GM21381 (cell line): ENCODE data around the gene LINGO3.

Source experiments
- ATAC-seq: cut with Tn5 transposase; IDR thresholded peaks from one replicate; pipeline ENCODE4 v1.9.1; 2021; ENCODE audit warnings: mild to moderate bottlenecking, moderate library complexity; ENCODE audit not compliant: unreplicated experiment

Gene LINGO3

DNA sequence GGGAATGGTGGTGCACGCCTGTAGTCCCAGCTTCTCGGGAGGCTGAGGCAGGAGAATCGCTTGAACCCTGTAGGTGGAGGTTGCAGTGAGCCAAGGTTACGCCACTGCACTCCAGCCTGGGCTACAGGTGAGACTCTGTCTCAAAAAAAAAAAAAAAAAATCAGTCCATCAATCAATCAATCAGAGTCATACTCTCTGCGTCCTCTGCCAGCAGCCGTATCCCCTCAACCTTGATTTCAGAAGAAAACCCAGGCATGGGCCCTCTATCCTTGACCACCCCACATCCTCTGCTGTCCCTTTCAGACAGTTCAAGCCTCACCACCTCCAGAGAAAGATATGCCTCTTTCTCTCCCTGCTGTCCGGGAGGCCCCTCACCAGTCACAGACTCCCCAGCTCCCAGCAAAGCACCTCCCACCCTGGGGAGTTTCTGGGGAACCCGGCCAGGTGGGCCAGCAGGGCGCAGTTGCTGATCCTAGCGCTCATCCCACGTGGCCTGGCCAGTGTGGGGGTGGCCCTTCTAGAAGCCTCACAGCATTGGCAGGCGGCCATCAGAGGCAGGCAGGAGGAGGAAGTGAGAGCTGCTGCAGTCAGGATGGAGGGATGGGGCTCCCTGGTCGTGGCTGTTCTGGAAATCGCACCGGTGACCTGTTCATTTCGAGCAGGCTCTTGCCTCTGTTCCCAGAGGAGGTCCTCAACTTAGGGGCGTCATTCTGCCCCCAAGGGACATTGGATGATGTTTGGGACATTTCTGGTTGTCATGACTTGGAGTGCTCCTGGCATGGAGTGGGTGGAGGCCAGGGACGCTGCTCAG is 41.6 kb downstream of the LINGO3 start:
- ATAC-seq, result no peak

DNA sequence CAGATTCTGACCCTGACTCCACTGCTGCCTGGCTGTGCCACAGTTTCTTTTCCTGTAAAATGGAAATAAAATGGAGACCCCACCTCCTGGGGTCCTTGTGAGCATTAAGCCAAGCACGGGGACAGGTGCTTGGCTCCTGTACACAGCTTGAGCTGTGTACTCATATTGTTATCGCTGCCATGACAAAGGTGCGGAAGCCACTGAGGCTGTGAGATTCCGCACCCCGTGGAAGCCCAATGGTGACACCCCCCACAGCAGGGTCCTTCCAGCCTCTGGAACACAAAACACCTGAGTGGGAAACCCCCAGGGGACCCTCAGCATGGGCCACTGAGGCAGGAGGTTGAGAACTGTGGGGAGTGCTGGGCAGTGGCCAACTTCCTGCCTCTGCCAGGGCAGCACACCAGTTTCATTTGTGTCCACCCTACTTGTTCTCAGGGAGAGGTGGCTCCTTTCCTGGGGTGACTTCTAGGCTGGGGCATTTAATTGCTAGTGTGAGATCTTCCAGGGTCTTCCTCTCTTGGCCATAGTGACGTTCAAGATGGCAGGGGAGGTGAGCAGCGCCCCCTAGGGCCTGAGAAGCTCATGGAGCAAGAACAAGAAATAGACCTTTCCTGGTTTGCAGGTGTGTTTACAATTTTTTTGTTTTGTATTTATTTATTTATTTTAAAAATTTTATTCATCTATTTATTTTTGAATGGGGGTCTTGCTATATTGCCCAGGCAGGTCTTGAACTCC is 46.3 kb downstream of the LINGO3 start:
- no peak for ATAC-seq

DNA sequence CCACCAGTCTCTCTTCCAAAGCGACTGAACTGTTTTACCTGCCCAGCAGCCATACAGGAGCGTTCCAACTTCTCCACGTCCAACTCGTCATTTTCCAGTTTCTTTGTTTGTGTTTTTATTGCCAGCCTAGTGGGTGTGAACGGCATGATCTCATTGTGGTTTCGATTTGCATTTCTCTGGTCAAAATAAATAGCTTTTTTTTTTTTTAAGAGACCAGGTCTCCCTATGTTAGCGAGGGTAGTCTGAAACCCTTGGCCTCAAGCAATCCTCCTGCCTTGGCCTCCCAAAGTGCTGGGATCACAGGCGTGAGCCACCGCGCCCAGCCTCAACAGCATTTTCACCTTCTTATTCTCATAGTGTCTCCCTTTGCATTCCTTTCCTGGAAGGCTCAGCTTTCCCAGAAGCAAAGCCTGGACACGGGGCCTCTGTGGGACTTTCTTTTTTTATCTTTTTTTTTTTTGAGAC is 47.6 kb downstream of the LINGO3 start:
- no peak for ATAC-seq

DNA sequence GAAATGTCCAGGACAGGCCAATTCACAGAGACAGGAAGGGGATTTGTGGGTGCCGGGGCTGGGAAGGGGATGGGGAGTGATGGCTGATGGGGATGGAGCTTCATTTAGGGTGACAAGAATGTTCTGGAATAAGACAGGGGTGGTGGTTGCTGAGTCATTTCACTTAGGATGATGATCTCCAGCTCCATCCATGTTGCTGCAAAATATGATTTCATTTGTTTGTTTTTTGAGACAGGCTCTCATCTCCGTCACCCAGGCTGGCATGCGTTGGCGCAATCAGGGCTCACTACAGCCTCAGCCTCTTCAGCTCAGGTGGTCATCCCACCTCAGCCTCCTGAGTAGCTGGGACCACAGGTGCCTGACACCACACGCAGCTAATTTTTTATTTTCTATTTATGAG is 48.6 kb downstream of the LINGO3 start:
- no peak for ATAC-seq
